K562 (cell line): ENCODE data around the gene FAM20B. TPM values are rescaled to one million over a fixed set of nuclear protein-coding genes. Genes with fewer than 3 reads are reported as not detected.

Experiments
- ATAC-seq: fragments of 200-7000 bp; cut with Tn5 transposase; 3 replicates; pipeline ENCODE4 v1.9.1; 2020; ENCODE audit warnings: moderate library complexity
- BruUV-seq: library from RNA; stranded (reverse); fragments of 400-500 nt; replicated peaks from 2 replicates; lab custom pipeline; 2021; lab: Mats Ljungman, UMichigan
- CTCF ChIA-PET: fragments of 300-600 bp; formaldehyde crosslinking; extraction: SDS; loops from one replicate; lab custom pipeline; 2021; ENCODE audit warnings: low intra/inter-chr PET ratio; lab: Yijun Ruan, JAX
- POLR2A ChIA-PET: fragments of 300-600, 350-650 bp; sonication (Branson Sonifier 250); formaldehyde crosslinking; extraction: SDS; loops from one replicate; lab custom pipeline; 2021; ENCODE audit warnings: antibody characterized with exemption, inconsistent platforms; lab: Yijun Ruan, JAX
- DNase-seq, 4 experiments: peaks; one replicate each; pipeline versions ENCODE4 v3.0.0 to v3.0.0-alpha.2; 2011 to 2018; ENCODE audit warnings: low spot score in 3 of 4, mixed read lengths in 3 of 4; ENCODE audit errors: extremely low read depth in 1 of 4
- FAIRE-seq: peaks from 2 replicates; lab custom pipeline; 2011; peaks lifted over from hg19 to GRCh38; lab: Jason Lieb, UNC
- H2AFZ ChIP-seq: 2 replicates; pipeline ENCODE4 v1.6.0; 2011; ENCODE audit warnings: low read depth, low read length, control low read depth, inconsistent platforms
- H3K27ac ChIP-seq: fragments of 200-600 bp; 3 replicates; pipeline ENCODE4 v1.8.0; 2011; ENCODE audit warnings: low read depth, mild to moderate bottlenecking, control low read depth, inconsistent platforms, low read length, moderate library complexity, mixed read lengths; ENCODE audit errors: extremely low read depth
- H3K27me3 ChIP-seq, 2 experiments: fragments of 300-600 bp in 1 of 2; 2 replicates in 1 of 2; 3 replicates in 1 of 2; pipeline versions ENCODE4 v1.6.0 to v1.8.0; 2011; ENCODE audit warnings: inconsistent platforms in 2 of 2, low read length in 2 of 2, mild to moderate bottlenecking in 1 of 2, mixed read lengths in 1 of 2, moderate library complexity in 1 of 2; ENCODE audit not compliant: control insufficient read depth in 2 of 2, insufficient read depth in 2 of 2
- H3K36me3 ChIP-seq: fragments of 300-600 bp; 3 replicates; pipeline ENCODE4 v1.8.0; 2011; ENCODE audit warnings: mild to moderate bottlenecking, low read length, inconsistent platforms; ENCODE audit not compliant: control insufficient read depth, insufficient read depth
- H3K4me1 ChIP-seq, 2 experiments: fragments of 200-600 bp in 1 of 2; replicated peaks in 1 of 2; 2 replicates in 1 of 2; 3 replicates in 1 of 2; pipeline versions ENCODE4 v1.5.1 to v1.8.0; 2011; ENCODE audit warnings: inconsistent platforms in 2 of 2, low read length in 2 of 2, mild to moderate bottlenecking in 1 of 2, mixed read lengths in 1 of 2, moderate library complexity in 1 of 2; ENCODE audit not compliant: control insufficient read depth in 2 of 2, insufficient read depth in 2 of 2
- H3K4me2 ChIP-seq: 2 replicates; pipeline ENCODE4 v1.6.1; 2011; ENCODE audit warnings: low read length, control low read depth, inconsistent platforms, mixed read lengths; ENCODE audit not compliant: insufficient read depth
- H3K4me3 ChIP-seq: fragments of 200-600 bp; sonication (generic), shearing (Covaris generic); 2 replicates; pipeline ENCODE4 v1.5.1; 2016; ENCODE audit warnings: control low read depth, inconsistent platforms
- H3K79me2 ChIP-seq: fragments of 200-600 bp; 3 replicates; pipeline ENCODE4 v1.8.0; 2011; ENCODE audit warnings: low read length, inconsistent platforms; ENCODE audit not compliant: control insufficient read depth, insufficient read depth
- H3K9ac ChIP-seq, 2 experiments: 2 replicates each; pipeline versions ENCODE4 v1.6.0 to v1.6.1; 2011; ENCODE audit warnings: low read depth in 2 of 2, low read length in 2 of 2, control low read depth in 1 of 2, inconsistent platforms in 1 of 2, mild to moderate bottlenecking in 1 of 2, mixed read lengths in 1 of 2; ENCODE audit not compliant: insufficient read depth in 1 of 2
- H3K9me1 ChIP-seq: one replicate; pipeline ENCODE4 v1.6.0; 2011; ENCODE audit warnings: inconsistent platforms, mild to moderate bottlenecking, low read length, moderate library complexity; ENCODE audit not compliant: control insufficient read depth, insufficient read depth
- H3K9me3 ChIP-seq: replicated peaks from 2 replicates; pipeline ENCODE4 v1.5.1; 2011; ENCODE audit warnings: low read depth, low read length, inconsistent platforms; ENCODE audit not compliant: control insufficient read depth, insufficient read depth
- H4K20me1 ChIP-seq: replicated peaks from 2 replicates; pipeline ENCODE4 v1.6.1; 2011; ENCODE audit warnings: low read length, inconsistent platforms, mixed read lengths; ENCODE audit not compliant: control insufficient read depth, insufficient read depth
- DEAF1 ChIP-seq: fragments of 450-650 bp; formaldehyde crosslinking; IDR thresholded peaks from 2 replicates; pipeline ENCODE4 v1.4.0; 2020; ENCODE audit warnings: mild to moderate bottlenecking, moderate library complexity
- HMGN3 ChIP-seq: IDR thresholded peaks from 2 replicates; pipeline ENCODE4 v1.6.1; 2011; ENCODE audit warnings: borderline replicate concordance, low read depth, mild to moderate bottlenecking, mixed read lengths, low read length; ENCODE audit not compliant: insufficient read length; ENCODE audit errors: extremely low read depth
- IRF9 ChIP-seq: fragments of 450-650 bp; IDR thresholded peaks from 2 replicates; pipeline ENCODE4 v1.6.1; 2016; ENCODE audit warnings: missing biosample characterization, missing genetic modification characterization
- KLF13 ChIP-seq: fragments of 450-650 bp; IDR thresholded peaks from 2 replicates; pipeline ENCODE4 v1.6.1; 2016; ENCODE audit warnings: missing genetic modification characterization, low read depth, mild to moderate bottlenecking, missing compliant biosample characterization, moderate library complexity, borderline replicate concordance
- MBD1 ChIP-seq: fragments of 250-450 bp; sonication (Bioruptor Pico); IDR thresholded peaks from 2 replicates; pipeline ENCODE4 v1.8.0; 2022; ENCODE audit warnings: inconsistent platforms
- RB1 ChIP-seq: fragments of 450-650 bp; IDR thresholded peaks from 2 replicates; pipeline ENCODE4 v1.6.1; 2017; ENCODE audit warnings: low read depth, mild to moderate bottlenecking
- STAT5A ChIP-seq: IDR thresholded peaks from 2 replicates; pipeline ENCODE4 v1.6.1; 2012; ENCODE audit warnings: low read length, inconsistent platforms, borderline replicate concordance
- ZNF551 ChIP-seq: fragments of 250-450 bp; sonication (Bioruptor Pico); IDR thresholded peaks from 2 replicates; pipeline ENCODE4 v1.5.0; 2021; ENCODE audit warnings: mild to moderate bottlenecking, moderate library complexity
- WGBS: fragments of 100-300 bp; shearing (Covaris generic); methylation state at CpG from one replicate; pipeline ENCODE4 v1.1.6; 2016; ENCODE audit warnings: low coverage, mixed read lengths; ENCODE audit not compliant: insufficient coverage; ENCODE audit errors: missing lambda C conversion rate; 5-methylcytosine and 5-hydroxymethylcytosine counted together
- in situ Hi-C: fragments of 300-500 bp; cut with MboI; formaldehyde crosslinking; loops from 4 replicates; pipeline ENCODE4 v1.15.0; 2018; ENCODE audit warnings: inconsistent platforms, mixed read lengths
- intact Hi-C: fragments of 100-400 bp; cut with micrococcal nuclease; formaldehyde crosslinking; loops from 2 replicates; pipeline ENCODE4 v1.14.2; 2022
- polyA plus RNA-seq, 8 experiments: library from polyadenylated mRNA; depleted of rRNA in 4 of 8; stranded (reverse) in 5 of 8; unstranded in 3 of 8; fragments of >200 nt; fragmentation: Nextera tagmentation in 2 of 8; fragmentation: Illumina TruSeq in 1 of 8; extraction: Ambion mirVana in 2 of 8; extraction: Trizol in 1 of 8; gene quantifications; 2 replicates each; pipeline versions ENCODE4 v1.2.1 to v1.2.3, GENCODE V29; 2011 to 2014; ENCODE audit warnings: inconsistent platforms in 1 of 8, missing spikeins in 1 of 8
- total RNA-seq, 7 experiments: library from RNA; depleted of rRNA in 6 of 7; stranded (reverse); fragments of >200 nt in 6 of 7; fragmentation: Illumina TruSeq in 2 of 7; extraction: Trizol in 2 of 7; gene quantifications; 2 replicates each; pipeline versions ENCODE4 v1.2.1 to v1.2.3, GENCODE V29; 2011 to 2021; ENCODE audit warnings: low replicate concordance in 1 of 7

FAM20B gene
- total and polyA plus RNA-seq, 9 of the 15 experiments (the other 6 are each of a cell fraction or from before 2014, with no cell fraction given) = 7.2 to 67.5 (median 42.9) TPM

- Histone ChIP-seq H3K36me3 (peaks cover 69% of the 10 kb centered on the region), H3K9ac (no peak overlapping the region), H3K9me3 (no peaks in the 10 kb centered on the region), H3K4me1 (no peaks in the 10 kb centered on the region), H3K79me2 (no peaks in the 10 kb centered on the region), H3K4me2 (no peak overlapping the region), H3K27ac (no peak overlapping the region), H4K20me1 (no peaks in the 10 kb centered on the region), H3K9me1 (no peaks in the 10 kb centered on the region), H3K4me3 (no peak overlapping the region), H2AFZ (no peak overlapping the region), H3K27me3 (no peaks in the 10 kb centered on the region)
- 87% methylated on average over 3 of the region's 3 CpGs for WGBS
- intact Hi-C loops = no loop called here
- ChIA-PET POLR2A (no interaction called here), CTCF (no interaction called here)
- in situ Hi-C loops = no loop called here
- no TSS peak for BruUV-seq
- no peak for TF ChIP-seq IRF9 (tag)
- DNase-seq = no peak
- no peak for ATAC-seq
- no peak for FAIRE-seq
Measured at GRCh38 chr1:179095924-179096323, 70.2 kb downstream of the FAM20B start.

GRCh38 chr1:179099891-179100290 is 74.2 kb downstream of the FAM20B start:
- intact Hi-C loops = loop anchor here (5.0 kb wide), 1 partner anchor 92 kb away; no protein-coding TSS in a partner anchor
- WGBS = 83% methylated on average over 4 of the region's 4 CpGs
- POLR2A ChIA-PET = interaction anchor here (0.6 kb wide), 1 partner anchor 796 kb away, joined by 3 read pairs; no protein-coding TSS in a partner anchor
- in situ Hi-C loops = no loop called here
- H4K20me1 ChIP-seq = no peaks in the 10 kb centered on the region
- peaks cover 34% of the 10 kb centered on the region for H3K36me3 ChIP-seq
- H2AFZ ChIP-seq = no peak overlapping the region
- TF ChIP-seq HMGN3 = no peak
- no peak for TF ChIP-seq DEAF1 (CRISPR knock-in tag)
- no peak for TF ChIP-seq RB1
- no peak for TF ChIP-seq ZNF551 (CRISPR knock-in tag)
- TF ChIP-seq STAT5A = no peak
- TF ChIP-seq MBD1 (CRISPR knock-in tag) = no peak
- TF ChIP-seq KLF13 (tag) = no peak
- FAIRE-seq = no peak
- H3K4me3 ChIP-seq = no peak overlapping the region
- no peaks in the 10 kb centered on the region for H3K9me1 ChIP-seq
- BruUV-seq = no TSS peak
- no peak for ATAC-seq
- no peak overlapping the region for H3K9ac ChIP-seq
- H3K4me2 ChIP-seq = no peak overlapping the region
- H3K27ac ChIP-seq = no peak overlapping the region
- H3K79me2 ChIP-seq = no peaks in the 10 kb centered on the region
- H3K27me3 ChIP-seq = no peaks in the 10 kb centered on the region
- H3K4me1 ChIP-seq = no peaks in the 10 kb centered on the region
- no peak for DNase-seq
- H3K9me3 ChIP-seq = no peaks in the 10 kb centered on the region
- CTCF ChIA-PET = no interaction called here
